UCSD-AML1 (cell line): ENCODE data around the gene CHD5.
A peak's percentile ranks its signal among the peaks of the same experiment; 100 is the strongest.

ENCODE experiments used
- DNase-seq: peaks from one replicate; lab custom pipeline; 2025; ENCODE audit not compliant: unreplicated experiment; lab: John Stamatoyannopoulos, UW

Gene CHD5

DNA sequence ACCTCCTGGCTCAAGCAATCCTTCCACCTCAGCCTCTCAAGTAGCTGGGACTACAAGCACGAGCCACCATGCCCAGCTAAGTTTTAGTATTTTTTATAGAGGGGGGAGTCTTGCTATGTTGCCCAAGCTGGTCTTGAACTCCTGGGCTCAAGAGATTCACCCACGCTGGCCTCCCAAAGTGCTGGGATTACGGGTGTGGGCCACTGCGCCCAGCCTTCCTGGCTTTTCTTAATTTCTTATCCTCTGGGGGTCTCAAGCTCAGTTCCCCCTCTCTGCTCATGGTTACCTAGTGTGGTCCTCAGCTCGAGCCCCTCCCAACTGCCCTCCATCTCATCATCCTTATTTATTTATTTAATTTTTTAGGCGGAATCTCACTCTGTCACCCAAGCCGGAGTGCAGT lies 22.1 kb upstream of the CHD5 start:
- DNase-seq: no peak

DNA sequence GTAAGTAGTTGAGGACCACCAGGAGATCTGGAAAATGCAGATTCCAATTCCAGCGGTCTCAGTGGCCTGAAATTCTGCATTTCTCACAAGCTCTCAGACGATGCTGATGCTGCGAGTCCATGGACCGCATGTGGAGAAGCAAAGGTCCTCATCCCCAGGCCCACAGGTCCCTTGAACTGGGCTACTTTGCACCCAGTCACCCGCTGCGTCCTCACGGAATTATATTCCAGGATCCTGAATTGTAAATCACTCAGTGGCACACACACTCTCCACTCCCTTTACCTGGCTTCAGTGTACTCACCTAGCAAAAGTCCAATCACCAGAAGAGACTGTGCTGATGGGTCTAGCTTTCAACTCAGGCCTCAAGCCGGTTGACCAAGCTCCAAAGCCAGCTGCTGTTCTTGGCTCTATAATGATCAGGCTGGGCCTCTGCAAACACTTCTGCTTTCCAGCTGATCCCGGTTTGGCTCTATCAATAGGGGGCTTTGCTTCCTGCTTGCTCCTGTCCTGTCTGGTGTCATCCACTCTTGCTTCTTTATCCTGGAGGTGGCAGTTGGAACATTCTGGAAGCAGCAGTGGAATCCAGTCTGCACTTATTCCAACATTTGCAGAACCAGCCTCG lies 20.2 kb upstream of the CHD5 start:
- peak; percentile 47 for DNase-seq

DNA sequence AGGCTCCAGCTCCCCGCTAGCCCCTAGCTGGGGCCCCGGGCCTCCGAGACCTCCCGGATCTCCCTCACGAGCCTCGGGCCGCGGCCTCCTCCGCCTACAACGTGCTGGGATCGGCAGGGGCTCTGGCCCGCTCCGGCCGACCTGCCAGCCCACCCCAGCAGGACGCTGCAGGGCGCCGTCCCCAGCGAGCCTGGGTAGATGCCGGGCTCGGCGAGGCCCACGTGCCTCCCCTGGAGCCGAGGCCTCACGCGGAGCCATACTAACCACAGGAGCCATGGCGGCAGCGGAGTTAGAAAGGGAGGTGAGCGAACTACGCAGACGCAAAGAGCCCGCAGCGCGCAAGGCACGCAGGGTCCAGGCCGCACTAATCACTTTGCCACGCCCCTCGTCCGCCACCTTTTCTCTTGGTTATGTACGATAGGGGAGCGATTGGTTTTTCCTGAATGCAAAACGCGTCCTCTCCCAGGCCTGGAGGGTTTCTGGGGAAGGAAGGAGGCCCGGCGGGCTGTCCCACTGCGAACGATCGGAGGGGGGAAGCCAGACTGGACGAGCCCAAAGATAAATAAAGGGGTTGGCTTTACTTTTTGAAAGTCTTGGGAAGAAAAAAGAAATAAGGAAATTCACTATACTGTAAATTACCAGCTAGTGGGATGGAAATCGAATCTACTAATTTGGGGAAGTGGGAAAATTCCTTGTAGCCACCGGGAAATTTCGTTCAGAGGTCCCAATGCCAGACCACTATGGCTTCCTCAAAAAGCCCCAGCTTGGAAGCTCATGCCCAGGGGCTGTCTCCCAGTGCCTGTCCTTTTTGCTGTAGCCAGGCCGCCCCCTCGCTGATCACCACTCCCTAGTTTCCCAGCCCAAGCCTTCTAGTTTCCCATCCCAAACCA lies 19.4 kb upstream of the CHD5 start, which contains the start of gene RPL22:
TSS of gene RPL22 (minus strand) at position 298 of the 890 bp plus-strand sequence. CDS start at position 276, 22 bp downstream.
- DNase-seq: peak; percentile 98

DNA sequence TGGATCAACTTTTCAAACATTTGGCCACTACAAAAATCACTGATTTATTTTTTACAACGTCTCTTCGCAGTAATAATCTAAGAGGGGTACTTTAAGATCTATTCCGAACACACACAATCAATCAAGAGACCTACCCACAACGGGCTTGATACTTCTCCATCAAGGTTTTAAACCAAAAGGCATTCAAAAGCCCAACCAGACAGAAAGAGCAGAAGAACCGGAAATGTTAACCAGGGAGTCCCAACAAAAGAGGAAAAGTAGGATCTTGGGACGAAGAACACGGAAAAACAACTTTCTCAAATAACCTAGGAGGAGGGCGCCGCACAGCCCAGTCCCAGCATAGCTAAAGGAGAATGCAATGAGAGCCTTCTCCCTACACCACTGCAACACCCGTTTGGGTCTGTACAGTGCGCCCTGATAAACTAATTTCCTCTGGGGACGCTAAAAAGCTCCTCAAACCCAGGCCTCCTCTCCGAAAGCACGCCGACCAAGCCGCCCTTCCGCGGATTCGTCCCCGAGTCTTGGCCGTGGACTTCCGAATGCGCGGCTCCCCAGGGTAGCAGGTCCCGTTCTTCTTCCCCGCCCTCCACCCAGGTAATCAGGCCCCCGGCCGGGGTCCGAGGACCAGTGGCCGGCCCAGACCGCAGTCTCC lies 18.7 kb upstream of the CHD5 start:
- no peak for DNase-seq

DNA sequence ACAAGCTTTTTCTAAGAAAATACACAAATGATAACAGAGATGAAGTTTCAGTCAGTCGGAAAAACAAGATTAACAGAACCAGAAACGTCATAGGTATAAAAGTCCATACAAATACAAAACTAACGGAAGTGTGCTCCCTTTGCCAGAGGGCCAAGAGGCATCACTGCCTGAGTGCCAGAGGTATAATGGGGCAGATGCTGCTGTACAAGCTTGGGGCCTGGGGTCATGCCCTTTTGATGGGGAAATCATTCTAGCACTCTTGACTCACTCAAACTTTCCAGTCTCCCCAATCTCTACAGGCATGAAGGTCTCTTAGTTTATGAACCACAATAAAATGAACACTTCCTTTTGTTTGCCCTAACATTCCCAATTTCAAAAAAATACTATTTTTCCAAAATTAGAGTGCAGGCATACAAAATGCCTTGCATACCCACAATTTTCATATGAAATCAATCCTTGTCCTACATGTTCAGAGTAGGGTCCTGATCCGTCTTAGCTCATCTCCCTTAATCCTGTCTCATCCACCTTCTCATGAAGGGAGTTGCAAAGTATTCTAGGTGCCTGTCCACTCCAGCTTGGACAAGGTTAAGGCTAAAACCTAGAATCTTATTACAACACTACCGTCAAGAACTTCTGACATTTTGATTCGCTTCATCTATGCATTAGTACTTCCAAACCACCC lies 17.8 kb upstream of the CHD5 start:
- DNase-seq: no peak

DNA sequence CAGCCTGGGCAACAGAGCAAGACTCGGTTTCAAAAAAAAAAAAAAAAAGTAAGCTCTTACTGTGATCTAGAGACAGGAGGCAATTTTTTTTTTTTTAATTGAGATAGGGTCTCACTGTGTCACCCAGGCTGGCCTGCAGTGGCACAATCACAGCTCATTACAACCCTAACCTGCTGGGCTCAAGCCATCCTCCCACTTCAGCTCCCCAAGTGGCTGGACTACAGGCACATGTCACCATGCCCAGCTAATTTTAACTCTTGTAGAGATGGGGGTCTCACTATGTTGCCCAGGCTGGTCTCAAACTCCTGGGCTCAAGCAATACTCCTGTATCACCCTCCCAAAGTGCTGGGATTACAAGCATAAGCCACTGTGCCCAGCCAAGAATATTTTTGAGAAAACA lies 11.8 kb upstream of the CHD5 start:
- DNase-seq: no peak

DNA sequence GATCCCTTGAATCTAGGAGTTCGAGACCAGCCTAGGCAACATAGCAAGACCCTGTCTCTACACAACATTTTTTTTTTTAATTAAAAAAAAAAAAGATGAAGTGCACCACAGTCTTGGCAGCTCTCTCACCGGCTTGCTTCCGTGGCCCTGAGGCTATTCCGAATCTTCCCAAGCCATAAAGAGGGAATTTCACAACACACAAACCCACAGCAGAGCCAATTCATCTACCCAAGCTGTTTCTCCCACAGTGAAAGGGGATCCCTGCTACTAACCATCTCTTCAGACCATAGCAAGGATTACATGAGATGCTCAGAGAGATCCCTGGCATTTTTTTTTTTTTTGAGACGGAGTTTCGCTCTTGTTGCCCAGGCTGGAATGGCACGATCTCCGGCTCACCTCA lies 8.3 kb upstream of the CHD5 start:
- no peak for DNase-seq

DNA sequence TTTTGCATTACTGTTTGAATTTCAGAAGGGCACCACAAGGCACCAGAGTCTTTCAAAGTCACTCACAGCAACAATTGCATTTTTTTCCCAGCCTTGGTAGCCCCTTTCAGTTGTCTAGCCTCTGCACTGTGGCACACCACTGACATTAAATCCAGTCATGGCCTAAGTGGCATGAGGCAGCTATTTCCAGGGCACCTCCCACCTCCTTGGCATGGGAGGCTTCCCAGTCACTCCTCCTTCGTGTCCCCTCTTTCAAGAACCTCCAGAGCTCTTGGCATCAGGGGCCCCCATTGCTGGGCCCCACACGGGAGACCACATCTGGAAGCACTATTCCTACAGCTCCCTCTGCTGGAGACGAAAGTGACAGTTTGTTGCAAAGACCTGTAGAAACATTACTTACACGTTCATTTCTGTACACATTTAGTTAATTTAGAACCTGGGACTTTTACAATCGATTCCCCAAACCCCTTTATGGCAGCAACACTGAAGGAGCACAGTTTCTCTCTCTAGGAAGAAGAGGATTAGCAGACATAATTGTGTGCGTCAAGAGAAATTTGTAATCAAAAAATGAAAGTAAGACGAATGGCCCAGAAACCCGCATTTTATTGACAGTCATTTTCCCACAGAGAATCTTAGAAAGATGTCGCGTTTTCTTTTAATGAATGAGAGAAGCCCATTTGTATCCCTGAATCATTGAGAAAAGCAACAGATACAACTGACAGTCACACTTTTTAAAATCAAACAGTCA lies 5.7 kb upstream of the CHD5 start:
- DNase-seq: no peak

DNA sequence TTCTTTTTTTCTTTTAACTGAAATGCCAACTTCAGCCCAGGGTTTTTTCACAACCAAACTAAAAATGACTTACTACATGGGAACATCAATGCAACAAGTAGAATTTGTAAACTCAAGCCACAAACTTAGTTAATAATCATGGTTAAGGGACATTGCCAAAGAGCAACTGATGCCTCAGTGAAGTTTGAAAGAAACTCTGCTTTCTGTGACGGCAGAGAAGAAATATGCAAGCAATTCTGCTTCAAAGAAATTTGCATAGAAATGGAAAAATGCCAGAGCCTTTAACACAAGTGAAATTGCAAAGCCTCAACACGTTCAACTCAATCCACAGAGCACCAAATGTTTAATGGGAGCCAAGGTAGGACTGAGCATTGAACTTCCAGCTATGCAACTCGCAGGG lies 5.0 kb upstream of the CHD5 start:
- DNase-seq: no peak

DNA sequence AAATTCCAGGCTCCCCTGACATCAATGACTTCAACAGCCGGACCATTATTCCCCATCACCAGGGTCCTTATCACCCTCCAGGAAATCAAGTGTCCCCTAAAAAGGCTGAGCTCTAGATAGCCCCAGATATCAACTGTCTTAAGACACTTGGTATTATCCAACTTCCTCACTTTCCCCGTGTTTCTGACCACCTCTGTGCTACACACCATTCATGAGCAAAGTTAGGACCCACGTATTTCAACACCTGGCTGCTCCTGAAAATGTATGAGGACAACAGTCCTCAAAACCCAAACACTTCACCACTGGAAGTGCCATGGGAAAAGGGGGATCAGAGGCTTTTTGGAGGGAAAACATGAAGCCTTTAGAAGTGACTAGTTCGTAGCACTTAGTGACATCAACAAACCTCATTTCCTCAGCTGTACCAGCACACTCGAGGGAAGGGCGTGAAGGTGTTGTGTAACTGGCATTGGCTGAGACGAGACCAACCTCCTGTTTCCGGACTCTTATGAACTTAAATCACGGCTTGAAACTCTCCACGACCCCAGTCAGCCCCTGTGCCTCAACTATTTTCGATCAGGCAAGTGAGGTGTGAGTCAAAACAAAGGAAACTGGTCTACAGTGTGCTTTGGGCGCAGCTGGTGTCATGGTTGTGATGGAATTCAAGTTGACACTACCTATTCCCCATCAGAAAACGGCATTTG lies 4.1 kb upstream of the CHD5 start:
- no peak for DNase-seq

DNA sequence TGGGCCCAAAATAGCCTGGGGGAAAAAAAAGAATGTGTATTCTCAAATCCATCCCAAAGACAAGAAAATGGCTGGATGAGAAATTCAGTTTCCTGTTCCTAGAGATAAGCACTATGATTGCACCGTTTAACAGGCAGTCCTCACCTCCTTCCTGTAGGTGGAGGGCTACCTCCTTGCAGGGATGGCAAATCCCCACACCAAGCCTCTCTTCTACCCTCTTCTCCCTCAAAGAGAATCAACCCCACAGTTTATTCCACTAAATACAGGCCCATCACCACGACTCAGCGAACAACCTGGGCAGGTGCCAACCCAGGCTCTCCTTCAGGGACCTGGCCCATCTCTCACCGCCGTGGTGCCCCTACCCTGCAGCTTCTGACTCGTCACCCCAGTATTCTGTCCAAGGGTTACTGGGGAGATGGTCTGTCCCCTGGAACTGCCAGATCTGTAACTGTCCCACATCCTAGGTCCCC lies 3.4 kb upstream of the CHD5 start:
- no peak for DNase-seq

DNA sequence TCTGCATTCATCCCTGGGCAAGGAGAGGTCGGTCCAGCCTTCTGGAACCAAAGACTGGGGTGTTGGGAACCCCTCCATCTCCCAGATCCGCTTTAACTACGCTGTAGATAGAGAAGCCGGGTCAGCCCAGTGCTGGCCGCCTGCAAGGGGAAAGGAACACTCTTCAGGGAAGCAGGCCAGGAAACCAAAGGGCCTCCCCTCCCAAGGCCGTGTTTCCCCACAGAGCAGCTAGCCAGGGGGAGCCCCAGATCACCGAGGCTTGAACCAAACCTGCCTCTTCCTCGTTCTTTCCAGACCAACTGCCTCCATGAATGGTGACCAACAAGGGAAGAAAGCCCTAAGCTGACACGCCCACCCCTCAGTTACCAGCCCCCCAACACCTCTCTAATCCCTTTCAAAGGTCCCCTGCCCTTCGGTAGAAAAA lies 1.2 kb upstream of the CHD5 start:
- DNase-seq: peak; percentile 31

DNA sequence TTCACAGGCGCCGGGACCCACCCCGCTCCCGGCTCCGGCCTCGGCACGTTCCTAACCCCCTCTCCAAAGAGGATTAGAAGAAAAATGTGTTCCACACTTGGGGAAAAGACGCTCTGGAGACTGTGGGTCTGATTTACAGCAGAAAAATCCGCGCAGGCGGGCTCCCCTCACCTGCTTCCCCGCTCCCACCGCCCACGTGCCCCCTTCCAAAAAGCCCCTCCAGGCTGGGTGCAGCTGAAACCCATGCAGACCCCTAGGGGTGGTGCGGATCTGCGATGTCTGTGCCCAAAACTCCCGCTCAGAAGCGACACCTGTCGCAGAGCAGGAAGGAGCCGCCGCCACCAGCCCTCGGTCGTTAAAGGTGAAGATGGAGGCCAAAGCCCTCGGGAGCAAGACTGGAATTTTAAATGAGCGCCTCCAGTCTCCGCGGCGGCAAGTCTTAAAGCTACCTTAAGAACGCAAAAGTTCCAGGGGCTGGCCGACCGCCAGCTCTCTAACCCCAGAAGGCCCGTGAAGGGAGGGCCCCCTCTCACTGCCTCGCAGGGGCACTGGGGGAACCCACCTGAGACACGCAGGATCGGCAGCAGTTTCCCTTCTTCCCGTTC lies 688 bp upstream of the CHD5 start:
- DNase-seq: no peak

DNA sequence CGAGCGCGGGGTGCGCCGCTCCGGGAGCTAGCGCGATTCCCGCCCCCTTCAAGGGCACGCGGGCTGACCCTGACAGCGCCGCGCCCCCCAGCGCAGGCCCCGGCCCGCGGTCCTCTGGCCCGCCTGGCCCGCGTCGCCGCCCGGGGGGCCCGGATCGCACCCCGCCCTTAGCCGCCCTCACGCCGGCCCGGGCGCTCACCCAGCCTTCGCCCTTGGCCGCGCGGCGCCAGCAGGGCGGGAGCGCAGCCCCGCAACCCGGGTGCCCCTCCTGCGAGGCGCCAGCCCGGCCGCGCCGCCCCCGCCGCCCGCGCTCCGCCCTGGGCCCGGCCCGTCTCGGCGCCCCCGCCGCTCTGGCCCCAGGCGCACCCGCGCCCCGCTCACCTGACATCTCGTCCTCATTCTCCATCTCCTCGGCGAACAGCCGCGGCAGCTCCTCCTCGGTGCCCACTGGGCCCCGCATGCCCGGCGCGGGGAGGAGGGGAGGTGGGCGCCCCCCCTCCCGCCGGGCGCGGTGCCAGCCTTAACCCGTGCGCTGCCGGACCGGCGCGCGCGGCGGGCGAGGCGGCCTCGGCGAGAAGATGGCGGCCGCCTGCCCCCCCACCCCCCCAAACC lies 451 bp downstream of the CHD5 start:
- no peak for DNase-seq

DNA sequence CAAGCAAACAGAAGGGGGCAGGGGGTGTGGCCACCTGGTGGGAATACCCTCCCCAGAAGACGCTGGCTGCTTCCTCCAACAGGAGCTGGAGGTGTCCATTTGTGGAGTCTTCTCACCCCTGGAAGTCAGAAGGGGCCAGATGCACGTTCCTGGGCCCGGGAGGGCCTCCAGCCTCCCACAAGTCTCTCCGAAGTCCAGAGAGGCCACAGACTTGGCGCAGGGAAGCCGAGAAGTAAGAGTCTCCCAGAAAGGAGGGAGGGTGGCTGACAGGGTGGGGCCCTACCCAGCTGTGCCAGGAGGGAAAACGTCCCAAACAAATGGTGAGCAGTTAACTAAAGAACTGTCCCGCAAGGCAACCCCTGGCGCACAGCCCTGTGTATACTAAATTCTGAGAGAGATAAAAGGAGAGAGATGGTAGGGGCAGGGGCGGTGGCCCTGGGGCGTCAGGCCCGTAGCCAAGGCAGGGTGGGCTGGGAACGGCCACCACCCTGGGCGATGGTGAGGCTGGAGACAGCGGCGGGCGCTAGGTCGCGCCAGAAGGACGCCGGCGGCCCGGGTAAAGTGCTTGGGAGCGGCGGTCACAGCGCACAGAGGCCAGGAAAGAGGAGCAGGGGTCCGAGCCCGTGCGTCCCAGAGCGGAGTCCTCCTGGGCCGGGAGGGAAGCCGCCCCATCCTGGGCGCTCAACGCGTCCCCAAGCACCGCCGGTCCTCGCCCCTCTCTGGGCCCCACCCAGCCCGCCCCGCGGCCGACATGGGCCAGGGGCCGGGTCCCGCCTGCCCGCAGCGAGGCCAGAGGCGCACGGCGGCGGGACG lies 1.2 kb downstream of the CHD5 start:
- DNase-seq: no peak

DNA sequence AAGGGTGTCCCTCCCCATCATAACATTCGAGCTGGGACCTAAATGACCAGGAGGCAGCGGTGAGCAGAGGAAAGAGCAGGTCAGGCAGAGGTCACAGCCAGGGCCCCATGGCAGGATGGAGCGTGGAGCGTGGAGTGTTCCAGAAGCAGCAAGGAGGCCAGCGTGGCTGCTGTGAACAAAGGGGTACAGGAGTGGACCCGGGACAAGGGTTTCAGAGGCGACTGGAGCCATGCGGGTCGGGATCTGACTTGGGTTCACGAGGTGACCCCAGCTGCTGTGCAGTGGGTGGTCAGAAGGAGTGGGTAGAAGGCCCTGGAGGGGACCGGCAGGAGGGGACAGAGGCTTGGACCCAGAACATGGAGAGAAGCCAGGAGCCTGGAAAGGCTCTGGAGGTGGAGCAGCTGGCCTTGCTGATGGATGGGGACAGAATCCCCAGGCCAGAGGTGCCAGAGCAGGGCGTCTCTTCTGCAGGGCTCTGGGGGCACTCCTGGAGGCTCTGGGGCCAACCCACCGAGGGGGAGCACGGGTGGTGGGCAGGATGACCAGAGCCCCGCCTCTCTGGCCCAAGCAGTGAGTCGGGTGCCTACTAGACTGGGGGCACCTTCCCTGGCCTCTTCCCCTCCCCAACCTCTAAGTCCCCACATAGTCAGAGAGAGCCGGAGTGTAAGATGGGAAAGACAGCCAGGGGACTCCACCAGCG lies 2.3 kb downstream of the CHD5 start:
- DNase-seq: no peak

DNA sequence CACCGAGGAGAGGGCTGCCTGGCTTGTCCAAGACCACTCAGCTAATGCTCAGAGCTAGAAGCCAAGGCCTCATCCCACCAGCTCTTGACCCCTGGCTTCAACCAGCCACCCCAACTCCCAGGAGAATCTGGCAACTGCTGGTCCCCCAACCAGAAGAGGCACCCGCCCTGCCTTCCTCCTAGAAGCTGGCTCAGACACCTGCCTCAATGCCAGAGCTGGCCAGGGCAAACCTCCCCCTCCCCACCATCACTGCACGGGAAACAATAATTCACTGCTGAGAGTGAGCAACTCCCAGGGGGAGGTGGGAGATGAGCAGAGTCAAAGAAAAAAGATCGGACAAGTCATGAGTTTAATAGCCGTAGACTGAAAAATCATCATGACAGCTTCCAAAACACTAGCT lies 3.3 kb downstream of the CHD5 start:
- DNase-seq: no peak

DNA sequence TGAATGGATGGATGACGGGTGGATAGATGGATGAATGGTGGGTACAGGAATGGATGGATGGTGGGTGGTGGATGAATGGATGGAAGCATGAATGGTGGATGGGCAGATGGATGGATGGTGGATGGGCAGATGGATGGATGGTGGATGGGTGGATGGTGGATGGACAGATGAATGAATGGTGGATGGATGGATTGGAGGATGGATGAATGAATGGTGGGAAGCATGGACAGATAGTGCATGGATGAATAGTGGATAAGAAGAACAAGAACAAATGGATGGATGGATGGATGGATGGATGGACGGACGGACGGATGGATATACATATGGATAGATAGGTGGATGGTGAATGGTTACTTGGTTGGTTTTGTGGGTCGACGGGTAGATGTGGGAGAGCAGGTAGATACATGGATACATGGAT lies 4.7 kb downstream of the CHD5 start:
- DNase-seq: no peak
